Measurements from ENCODE around the gene PBX3. TPM values are rescaled to one million over a fixed set of nuclear protein-coding genes. Genes with fewer than 3 reads are reported as not detected.

Gene PBX3
- total and polyA plus RNA-seq, 10 of the 15 experiments (the other 5 are each of a cell fraction or from before 2014, with no cell fraction given) = 6.7 to 146 (median 22.2) TPM

DNA sequence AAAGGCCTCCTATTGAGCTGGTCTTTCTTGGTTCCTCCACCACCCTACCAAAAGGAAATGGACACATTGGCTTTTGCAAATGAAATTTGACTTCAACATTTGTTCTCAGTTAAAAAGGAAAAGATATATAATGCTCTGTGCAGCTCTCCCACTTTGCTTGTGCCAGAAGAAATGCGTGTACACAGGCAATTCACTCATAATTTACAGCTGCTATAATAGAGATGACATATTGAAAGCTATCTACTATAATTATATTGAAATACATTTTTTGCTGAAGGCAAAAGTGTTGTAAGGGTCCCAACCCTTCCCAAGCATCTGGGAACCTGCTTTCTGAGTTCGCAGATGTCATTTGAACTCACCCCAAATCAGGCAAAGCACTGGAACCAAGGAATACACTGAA lies 173.2 kb downstream of the PBX3 start:
- Histone ChIP-seq H3K27me3 (replicated peaks in 1 of 2; ENCODE audit: control insufficient read depth in 2 of 2, insufficient read depth in 2 of 2, low read length in 1 of 2) (no peaks in the 10 kb centered on the region), H3K4me1 (ENCODE audit: control insufficient read depth, insufficient read depth, low read length) (no peaks in the 10 kb centered on the region), H3K79me2 (ENCODE audit: control insufficient read depth, insufficient read depth, low read length) (no peaks in the 10 kb centered on the region; the same call in 1 of the 2 replicates), H2AFZ (ENCODE audit: control insufficient read depth, low read depth, low read length) (no peak overlapping the region), H4K20me1 (ENCODE audit: control insufficient read depth, insufficient read depth) (no peaks in the 10 kb centered on the region), H3K9me3 (replicated peaks; ENCODE audit: control insufficient read depth, insufficient read depth, low read length) (no peaks in the 10 kb centered on the region), H3K4me2 (ENCODE audit: control insufficient read depth, insufficient read depth) (no peak overlapping the region), H3K36me3 (ENCODE audit: control insufficient read depth in 2 of 2, insufficient read depth in 2 of 2, low read length in 1 of 2) (peaks cover 0 to 4% of the 10 kb centered on the region in 2 experiments; a peak in 2 of 4 replicates), H3K27ac (ENCODE audit: control insufficient read depth, insufficient read depth) (no peak overlapping the region), H3K9ac (ENCODE audit: control insufficient read depth, insufficient read depth, low read length) (no peak overlapping the region), H3K4me3 (no peak overlapping the region)
- SMC1A ChIA-PET (ENCODE audit: uncharacterized antibody, unreplicated experiment) = interaction anchor here (1.1 to 1.6 kb wide), 4 partner anchors 10 to 362 kb away, joined by 3 to 5 read pairs (median 4); no protein-coding TSS in a partner anchor
- no peak for FAIRE-seq
- no peak for ATAC-seq
- BruUV-seq (replicated peaks) = no TSS peak
- POLR2A ChIA-PET = interaction anchor here (1.0 to 2.0 kb wide), 2 partner anchors 9 kb away, joined by 3 to 5 read pairs; no protein-coding TSS in a partner anchor
- no peak for DNase-seq (ENCODE audit: low read depth, low spot score)
- WGBS (ENCODE audit: insufficient coverage, insufficient replicate concordance, low lambda C conversion rate, missing lambda C conversion rate) = 100% methylated on average over 2 of the region's 2 CpGs
- in situ Hi-C loops (cut with MboI) (no loop called here), intact Hi-C loops (cut with micrococcal nuclease; ENCODE audit: unreplicated experiment) (no loop called here)
- RAD21 ChIA-PET (ENCODE audit: unreplicated experiment) = no interaction called here
- CTCF ChIA-PET = interaction anchor here (0.9 to 2.4 kb wide), 5 partner anchors 9 to 362 kb away, joined by 3 to 9 read pairs (median 3); no protein-coding TSS in a partner anchor
- TF ChIP-seq POLR2A (IDR thresholded peaks at IDR 0.05; ENCODE audit: low read depth, low read length) = no peak
- no peak for TF ChIP-seq RFX5 (IDR thresholded peaks at IDR 0.05; ENCODE audit: low read depth, low read length)
- TF ChIP-seq, protein P1, sequence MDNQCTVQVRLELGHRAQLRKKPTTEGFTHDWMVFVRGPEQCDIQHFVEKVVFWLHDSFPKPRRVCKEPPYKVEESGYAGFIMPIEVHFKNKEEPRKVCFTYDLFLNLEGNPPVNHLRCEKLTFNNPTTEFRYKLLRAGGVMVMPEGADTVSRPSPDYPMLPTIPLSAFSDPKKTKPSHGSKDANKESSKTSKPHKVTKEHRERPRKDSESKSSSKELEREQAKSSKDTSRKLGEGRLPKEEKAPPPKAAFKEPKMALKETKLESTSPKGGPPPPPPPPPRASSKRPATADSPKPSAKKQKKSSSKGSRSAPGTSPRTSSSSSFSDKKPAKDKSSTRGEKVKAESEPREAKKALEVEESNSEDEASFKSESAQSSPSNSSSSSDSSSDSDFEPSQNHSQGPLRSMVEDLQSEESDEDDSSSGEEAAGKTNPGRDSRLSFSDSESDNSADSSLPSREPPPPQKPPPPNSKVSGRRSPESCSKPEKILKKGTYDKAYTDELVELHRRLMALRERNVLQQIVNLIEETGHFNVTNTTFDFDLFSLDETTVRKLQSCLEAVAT (IDR thresholded peaks at IDR 0.05) = no peak
- TF ChIP-seq SUPT20H (IDR thresholded peaks at IDR 0.05; ENCODE audit: borderline replicate concordance, control insufficient read depth, low read depth, low read length) = no peak
- no peak for TF ChIP-seq TCF12 (IDR thresholded peaks at IDR 0.05; ENCODE audit: low read depth, low read length)
- TF ChIP-seq CTCF (IDR thresholded peaks at IDR 0.05 in 2 of 3, conservative IDR thresholded peaks at IDR 0.05 in 1 of 3; ENCODE audit: control insufficient read depth in 2 of 3, extremely low read depth in 1 of 3, insufficient read depth in 1 of 3, low read depth in 3 of 3, low read length in 3 of 3) = no peak
- no peak for TF ChIP-seq NRF1 (conservative IDR thresholded peaks at IDR 0.05; ENCODE audit: low read depth, low read length)
- no peak for TF ChIP-seq RELA (IDR thresholded peaks at IDR 0.05; ENCODE audit: borderline replicate concordance, partially characterized antibody)
